Gastroesophageal sphincter (tissue), 3 donors: ENCODE results near the gene PSMA3.

Experiments used
- POLR2AphosphoS5 ChIP-seq: sonication (generic); formaldehyde crosslinking; IDR thresholded peaks from one replicate; pipeline ENCODE4 v1.6.1; 2017; ENCODE audit warnings: antibody characterized with exemption
- TF ChIP-seq, protein P1 (sequence below), 4 experiments: fragments of 200-600 bp in 2 of 4; fragments of 450-650 bp in 2 of 4; sonication (generic) in 1 of 4; IDR thresholded peaks; one replicate each; pipeline ENCODE4 v1.5.1; 2017 to 2019; ENCODE audit warnings: antibody characterized with exemption in 4 of 4, mild to moderate bottlenecking in 2 of 4, moderate library complexity in 2 of 4

DNA sequence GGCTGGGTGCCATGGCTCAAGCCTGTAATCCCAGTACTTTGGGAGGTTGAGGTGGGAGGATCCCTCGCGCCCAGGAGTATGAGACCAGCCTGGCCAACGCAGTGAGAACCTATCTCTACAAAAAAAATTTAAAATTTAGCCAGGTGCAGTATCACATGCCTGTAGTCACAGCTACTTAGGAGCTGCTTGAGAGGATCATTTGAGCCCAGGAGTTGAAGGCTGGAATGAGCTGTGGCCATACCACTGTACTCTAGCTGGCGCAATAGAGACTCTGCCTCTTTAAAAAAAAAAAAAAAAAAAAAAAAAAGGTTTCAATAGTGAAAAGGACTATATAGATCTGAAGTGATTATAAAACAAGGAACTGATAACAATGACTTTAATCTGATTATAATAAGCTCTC is 13.5 kb downstream of the PSMA3 start:
- TF ChIP-seq, protein P1, sequence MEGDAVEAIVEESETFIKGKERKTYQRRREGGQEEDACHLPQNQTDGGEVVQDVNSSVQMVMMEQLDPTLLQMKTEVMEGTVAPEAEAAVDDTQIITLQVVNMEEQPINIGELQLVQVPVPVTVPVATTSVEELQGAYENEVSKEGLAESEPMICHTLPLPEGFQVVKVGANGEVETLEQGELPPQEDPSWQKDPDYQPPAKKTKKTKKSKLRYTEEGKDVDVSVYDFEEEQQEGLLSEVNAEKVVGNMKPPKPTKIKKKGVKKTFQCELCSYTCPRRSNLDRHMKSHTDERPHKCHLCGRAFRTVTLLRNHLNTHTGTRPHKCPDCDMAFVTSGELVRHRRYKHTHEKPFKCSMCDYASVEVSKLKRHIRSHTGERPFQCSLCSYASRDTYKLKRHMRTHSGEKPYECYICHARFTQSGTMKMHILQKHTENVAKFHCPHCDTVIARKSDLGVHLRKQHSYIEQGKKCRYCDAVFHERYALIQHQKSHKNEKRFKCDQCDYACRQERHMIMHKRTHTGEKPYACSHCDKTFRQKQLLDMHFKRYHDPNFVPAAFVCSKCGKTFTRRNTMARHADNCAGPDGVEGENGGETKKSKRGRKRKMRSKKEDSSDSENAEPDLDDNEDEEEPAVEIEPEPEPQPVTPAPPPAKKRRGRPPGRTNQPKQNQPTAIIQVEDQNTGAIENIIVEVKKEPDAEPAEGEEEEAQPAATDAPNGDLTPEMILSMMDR (IDR thresholded peaks at IDR 0.05) = no peak
- TF ChIP-seq POLR2AphosphoS5 = no peak
